GM12874 (cell line): Measurements from ENCODE around the gene HDGF.

Experiments used
- TF ChIP-seq, protein P1 (sequence below): IDR thresholded peaks from 2 replicates; pipeline ENCODE4 v1.5.1; 2011; ENCODE audit warnings: low read depth, mild to moderate bottlenecking, control low read depth, low read length, moderate library complexity; ENCODE audit not compliant: insufficient read depth

The HDGF gene

DNA sequence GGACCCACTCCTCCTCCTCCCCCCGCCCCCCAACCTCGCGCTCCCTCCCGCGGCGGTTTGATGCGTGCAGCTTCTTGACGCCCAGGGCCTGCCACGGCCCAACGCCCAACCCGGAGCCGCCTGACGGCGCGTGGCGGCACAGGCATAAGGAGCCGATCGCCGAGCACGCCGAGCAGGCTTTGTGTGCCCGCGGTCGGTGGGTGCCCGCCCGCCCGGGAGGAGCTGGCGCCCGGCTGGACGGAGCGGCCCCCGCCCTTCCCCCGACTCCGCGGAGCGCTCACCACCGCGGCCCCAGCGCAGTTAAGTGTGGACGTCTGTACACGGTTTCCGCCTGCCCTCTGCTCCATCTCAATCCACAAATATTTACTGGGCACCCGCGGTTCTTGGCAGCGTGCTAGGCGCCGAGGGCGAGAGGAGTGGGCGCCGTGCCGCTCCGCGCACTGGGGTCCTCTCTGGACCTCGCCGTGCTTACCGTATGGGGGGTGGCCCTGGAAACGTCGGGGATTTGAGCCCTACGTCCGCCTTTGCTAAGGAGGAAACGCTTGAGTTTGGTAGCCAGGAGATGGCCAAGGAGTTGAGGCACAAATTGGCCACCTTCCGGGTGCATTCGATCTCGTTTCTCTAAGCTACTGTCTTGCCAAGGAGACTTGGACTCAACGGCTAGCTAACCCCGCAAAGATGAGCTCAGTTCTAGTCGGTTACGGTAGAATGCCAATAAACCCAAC lies 444 bp upstream of the HDGF start:
- TF ChIP-seq, protein P1, sequence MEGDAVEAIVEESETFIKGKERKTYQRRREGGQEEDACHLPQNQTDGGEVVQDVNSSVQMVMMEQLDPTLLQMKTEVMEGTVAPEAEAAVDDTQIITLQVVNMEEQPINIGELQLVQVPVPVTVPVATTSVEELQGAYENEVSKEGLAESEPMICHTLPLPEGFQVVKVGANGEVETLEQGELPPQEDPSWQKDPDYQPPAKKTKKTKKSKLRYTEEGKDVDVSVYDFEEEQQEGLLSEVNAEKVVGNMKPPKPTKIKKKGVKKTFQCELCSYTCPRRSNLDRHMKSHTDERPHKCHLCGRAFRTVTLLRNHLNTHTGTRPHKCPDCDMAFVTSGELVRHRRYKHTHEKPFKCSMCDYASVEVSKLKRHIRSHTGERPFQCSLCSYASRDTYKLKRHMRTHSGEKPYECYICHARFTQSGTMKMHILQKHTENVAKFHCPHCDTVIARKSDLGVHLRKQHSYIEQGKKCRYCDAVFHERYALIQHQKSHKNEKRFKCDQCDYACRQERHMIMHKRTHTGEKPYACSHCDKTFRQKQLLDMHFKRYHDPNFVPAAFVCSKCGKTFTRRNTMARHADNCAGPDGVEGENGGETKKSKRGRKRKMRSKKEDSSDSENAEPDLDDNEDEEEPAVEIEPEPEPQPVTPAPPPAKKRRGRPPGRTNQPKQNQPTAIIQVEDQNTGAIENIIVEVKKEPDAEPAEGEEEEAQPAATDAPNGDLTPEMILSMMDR = no peak

DNA sequence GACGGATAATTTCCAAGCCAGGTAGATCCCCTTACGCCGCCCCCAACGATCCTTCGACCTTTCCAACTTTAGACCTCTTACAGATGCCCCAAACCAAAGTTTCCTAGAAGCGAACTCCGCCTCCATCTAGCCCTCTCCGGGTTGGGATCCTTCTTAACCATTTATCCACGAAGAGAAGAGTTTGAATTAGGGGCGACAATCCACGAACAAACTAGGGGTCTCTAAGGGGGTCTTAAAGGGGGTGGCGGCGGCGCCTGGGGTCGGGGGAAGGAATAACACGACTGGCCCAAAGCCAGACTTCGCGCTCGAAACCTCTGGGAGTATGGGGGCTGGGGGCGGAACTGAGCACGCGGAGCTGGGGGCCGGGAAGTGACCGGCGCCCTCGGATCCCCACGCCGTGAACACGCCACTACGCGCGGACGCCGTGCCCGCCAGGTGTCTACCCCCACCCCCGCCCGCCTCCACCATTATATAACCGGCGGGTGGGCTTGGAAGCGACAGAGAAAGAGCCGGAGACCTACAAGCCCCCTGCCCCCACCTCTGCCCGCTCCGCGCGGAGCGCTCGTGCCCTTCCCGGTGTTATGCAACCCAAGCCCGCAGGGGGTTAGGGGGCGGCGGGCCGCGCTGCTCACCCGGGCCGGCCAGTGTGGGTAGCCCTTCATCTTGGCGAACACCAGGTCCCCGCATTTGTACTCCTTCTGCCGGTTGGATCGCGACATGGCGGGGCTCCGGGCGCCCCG lies 594 bp downstream of the HDGF start:
- TF ChIP-seq, protein P1 = no peak

DNA sequence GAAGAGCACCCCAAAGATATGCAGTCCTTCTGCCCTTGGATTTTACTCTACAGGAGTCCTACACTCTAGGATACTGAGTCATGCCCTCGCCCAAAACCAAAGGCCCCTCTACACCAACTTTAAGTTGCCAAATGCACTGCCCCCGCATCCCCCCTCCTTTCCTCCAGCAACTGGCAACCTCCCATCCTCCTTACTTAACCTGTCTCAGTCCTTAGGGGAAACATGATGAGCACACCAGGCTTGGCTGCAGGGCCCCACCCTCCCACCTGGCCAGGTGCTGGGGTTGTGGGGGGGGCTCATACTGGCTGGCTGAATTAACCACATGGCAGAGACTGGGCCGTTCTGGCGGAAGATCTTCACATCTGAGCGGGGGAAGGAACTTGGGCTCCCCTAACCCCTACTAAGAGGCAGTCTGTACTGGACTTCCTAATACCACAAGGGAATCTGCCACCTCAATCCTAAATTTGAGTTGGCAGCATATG lies 1.2 kb downstream of the HDGF start:
- TF ChIP-seq, protein P1 = no peak

DNA sequence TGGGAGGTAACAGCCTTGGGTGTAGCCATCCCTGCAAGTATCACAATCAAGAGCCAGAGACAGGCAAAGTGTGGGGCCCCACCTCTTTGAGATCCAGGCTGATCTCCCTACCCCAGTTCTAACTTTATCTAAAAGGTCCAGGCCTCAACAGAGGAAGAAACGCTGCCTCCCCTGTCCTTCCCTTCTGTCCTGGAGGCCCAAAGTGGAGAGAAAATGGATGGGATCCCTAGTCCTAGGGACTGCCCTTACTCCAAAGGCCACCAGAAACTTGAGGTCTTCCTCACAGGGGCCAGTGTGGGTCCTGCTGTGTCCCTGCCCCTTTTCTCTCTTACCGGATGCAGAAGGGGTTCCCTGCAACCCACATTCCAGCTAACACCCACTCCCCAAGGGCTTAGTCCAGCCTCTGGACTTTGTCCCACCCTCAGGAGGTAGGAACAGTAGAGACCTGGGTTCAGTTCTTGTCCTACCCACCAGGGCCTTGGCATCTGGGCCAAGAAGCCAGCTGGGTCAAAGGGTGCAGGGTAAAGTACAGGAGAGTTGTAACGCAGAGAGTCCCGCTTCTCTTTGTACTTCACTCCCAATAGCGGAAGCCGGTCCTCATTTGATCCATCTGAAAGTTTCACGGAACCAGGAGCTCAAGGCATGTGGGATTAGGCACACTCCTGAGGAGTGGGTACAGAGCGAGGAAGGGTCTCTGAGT lies 1.9 kb downstream of the HDGF start:
- TF ChIP-seq, protein P1 = no peak

DNA sequence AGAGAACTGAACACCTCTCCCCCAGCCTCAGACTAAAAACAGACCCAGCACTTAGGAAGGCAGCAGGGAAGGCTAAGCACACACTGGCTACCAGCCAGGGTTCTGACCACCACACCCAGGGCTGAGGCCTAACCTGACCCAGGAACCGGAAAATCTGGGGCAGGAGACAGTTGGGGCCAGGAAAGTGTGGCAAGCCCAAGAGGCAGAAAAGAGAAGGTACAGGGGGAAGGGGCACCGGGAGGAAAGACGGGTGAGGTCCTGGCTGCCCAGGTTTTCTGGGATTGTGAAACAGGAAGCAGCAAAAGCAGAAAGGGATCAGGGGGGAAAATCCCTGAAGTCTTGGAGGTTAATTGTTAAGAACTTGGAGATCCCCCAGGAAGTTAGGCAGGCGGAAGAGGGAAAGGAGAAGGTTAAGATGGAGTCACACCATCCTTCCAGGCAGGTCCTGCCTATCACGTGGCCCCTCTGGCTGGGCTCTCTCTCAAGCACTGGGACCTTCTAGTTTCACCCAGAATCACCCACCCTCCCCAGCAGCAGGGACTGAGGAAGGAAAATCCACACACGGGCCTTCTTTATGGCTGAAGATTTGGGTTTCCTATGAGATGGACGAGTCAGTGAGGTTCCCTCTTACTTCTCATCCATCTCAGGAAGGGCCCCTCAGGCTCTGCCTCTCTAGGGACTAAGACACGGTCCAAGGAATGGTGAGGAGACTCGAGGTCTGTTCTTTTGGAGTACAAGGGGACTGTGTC lies 2.6 kb downstream of the HDGF start:
- TF ChIP-seq, protein P1 = no peak

DNA sequence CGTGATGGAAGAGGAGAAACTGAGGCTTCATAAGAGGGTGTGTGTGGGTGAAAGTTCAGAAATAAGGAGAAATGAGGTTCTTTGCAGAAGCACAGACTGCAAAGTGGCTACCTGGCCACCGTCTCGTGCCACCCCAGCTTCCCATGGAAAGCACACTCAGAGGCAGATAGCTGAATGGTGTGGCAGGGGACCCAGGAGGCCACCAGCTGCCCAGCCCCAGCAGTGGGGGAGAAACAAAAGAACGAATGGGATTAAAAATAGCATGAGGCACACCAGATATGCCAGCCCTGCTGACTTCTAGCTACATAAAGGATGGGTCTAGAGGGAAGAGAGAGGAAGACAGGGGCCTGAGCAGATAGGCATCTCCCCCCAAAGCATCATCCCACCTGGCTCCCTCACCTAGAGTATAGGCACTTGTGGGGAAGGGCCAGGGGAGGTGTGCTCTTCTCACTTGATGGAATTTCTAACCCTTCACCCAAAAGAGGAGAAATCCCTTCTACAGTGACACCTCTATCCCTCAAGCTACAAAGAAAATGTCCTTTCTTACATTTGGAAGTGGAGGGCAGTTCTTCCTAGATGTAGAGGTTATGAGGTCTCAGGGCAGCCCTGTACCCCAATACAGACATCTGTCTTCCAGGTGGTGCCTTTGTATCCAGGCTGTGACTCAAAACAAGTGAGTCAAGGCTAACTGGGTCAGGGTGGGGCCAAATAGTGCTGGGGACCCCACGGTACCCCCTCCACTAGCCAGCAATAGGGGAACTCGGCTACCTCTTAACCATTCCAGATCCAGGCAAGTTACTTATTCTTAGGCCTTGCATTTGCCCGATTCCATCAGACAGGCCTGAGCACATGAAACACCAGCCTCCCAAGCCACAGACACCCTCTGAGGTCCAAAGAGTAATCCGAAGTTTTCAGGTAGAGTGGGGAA lies 3.5 kb downstream of the HDGF start:
- TF ChIP-seq, protein P1 = no peak
